B cell (primary cell): Measurements from ENCODE around the gene SUSD4. TPM values are rescaled to one million over a fixed set of nuclear protein-coding genes. Genes with fewer than 3 reads are reported as not detected.

Experiments
- ATAC-seq: fragments of 200-7000 bp; cut with Tn5 transposase; one replicate; pipeline ENCODE4 v1.10.0; 2021; ENCODE audit warnings: low read depth, mild to moderate bottlenecking, moderate number of reproducible peaks, moderate library complexity
- CTCF ChIA-PET: fragments of 350-600 bp; sonication (Branson Sonifier 250); formaldehyde crosslinking; loops from one replicate; lab custom pipeline; 2021; ENCODE audit warnings: antibody characterized with exemption, inconsistent platforms; lab: Charles Lee
- POLR2A ChIA-PET: fragments of 350-600 bp; sonication (Branson Sonifier 250); formaldehyde crosslinking; loops from one replicate; lab custom pipeline; 2021; ENCODE audit warnings: antibody characterized with exemption; lab: Charles Lee
- DNase-seq: peaks from one replicate; pipeline ENCODE4 v3.0.0; 2013
- H2AFZ ChIP-seq: 2 replicates; pipeline ENCODE4 v1.6.1; 2012; ENCODE audit warnings: mild to moderate bottlenecking, low read depth, low read length; ENCODE audit not compliant: insufficient read depth, poor library complexity, severe bottlenecking
- H3K27ac ChIP-seq, 2 donors: 1 replicate in 1 of 2; 2 replicates in 1 of 2; pipeline ENCODE4 v1.5.1; 2012 to 2013; ENCODE audit warnings: low read length in 2 of 2, mild to moderate bottlenecking in 2 of 2, moderate library complexity in 1 of 2
- H3K27me3 ChIP-seq, 4 experiments: fragments of 200-600 bp in 1 of 4; sonication (generic) in 1 of 4; replicated peaks in 1 of 4; 1 replicate in 2 of 4; 2 replicates in 2 of 4; pipeline versions ENCODE4 v1.6.1 to v1.7.0; 2013 to 2016; ENCODE audit warnings: low read length in 3 of 4, mild to moderate bottlenecking in 2 of 4, mixed read lengths in 1 of 4, moderate library complexity in 1 of 4; ENCODE audit not compliant: insufficient read depth in 4 of 4, control insufficient read depth in 3 of 4; ENCODE audit errors: control extremely low read depth in 1 of 4
- H3K36me3 ChIP-seq, 2 experiments: replicated peaks in 1 of 2; 1 replicate in 1 of 2; 2 replicates in 1 of 2; pipeline versions ENCODE4 v1.6.1 to v1.7.1; 2013; ENCODE audit warnings: low read length in 1 of 2; ENCODE audit not compliant: insufficient read depth in 2 of 2, control insufficient read depth in 1 of 2; ENCODE audit errors: control extremely low read depth in 1 of 2, extremely low read depth in 1 of 2
- H3K4me1 ChIP-seq, 2 donors: fragments of 200-600 bp in 1 of 2; sonication (generic) in 1 of 2; 1 replicate in 1 of 2; 2 replicates in 1 of 2; pipeline versions ENCODE4 v1.5.1 to v1.6.1; 2013 to 2017; ENCODE audit warnings: low read length in 2 of 2; ENCODE audit not compliant: control insufficient read depth in 2 of 2, insufficient read depth in 2 of 2
- H3K4me2 ChIP-seq: replicated peaks from 2 replicates; pipeline ENCODE3; 2012; ENCODE audit warnings: mild to moderate bottlenecking, low read depth, low read length; ENCODE audit not compliant: poor library complexity, severe bottlenecking
- H3K4me3 ChIP-seq, 5 experiments: fragments of 200-600 bp in 1 of 5; sonication (generic) in 1 of 5; 1 replicate in 3 of 5; 2 replicates in 2 of 5; pipeline versions ENCODE4 v1.5.1 to v1.7.0; 2011 to 2016; ENCODE audit warnings: low read length in 4 of 5, mild to moderate bottlenecking in 4 of 5, low read depth in 2 of 5, control low read depth in 1 of 5, moderate library complexity in 1 of 5; ENCODE audit not compliant: insufficient read depth in 1 of 5; ENCODE audit errors: control extremely low read depth in 1 of 5, extremely low read depth in 1 of 5
- H3K79me2 ChIP-seq: fragments of 200-600 bp; sonication (generic); one replicate; pipeline ENCODE4 v1.6.0; 2016; ENCODE audit warnings: low read length; ENCODE audit not compliant: control insufficient read depth, insufficient read depth
- H3K9ac ChIP-seq: fragments of 200-600 bp; sonication (generic); 2 replicates; pipeline ENCODE4 v1.6.1; 2017; ENCODE audit warnings: mild to moderate bottlenecking, low read length, moderate library complexity
- H3K9me3 ChIP-seq, 3 donors: one replicate each; pipeline versions ENCODE4 v1.6.1 to v1.7.1; 2013; ENCODE audit warnings: low read length in 2 of 3; ENCODE audit not compliant: control insufficient read depth in 2 of 3, insufficient read depth in 1 of 3; ENCODE audit errors: control extremely low read depth in 1 of 3
- H4K20me1 ChIP-seq: 2 replicates; pipeline ENCODE4 v1.6.0; 2012; ENCODE audit warnings: mild to moderate bottlenecking, low read length; ENCODE audit not compliant: insufficient read depth, control insufficient read depth, poor library complexity, severe bottlenecking
- H3K27ac Mint-ChIP-seq: one replicate; pipeline ENCODE4 v1.8.0; 2021; ENCODE audit warnings: mixed read lengths
- H3K27me3 Mint-ChIP-seq: one replicate; pipeline ENCODE4 v1.8.0; 2021; ENCODE audit warnings: mixed read lengths
- H3K4me1 Mint-ChIP-seq: one replicate; pipeline ENCODE4 v1.8.0; 2021; ENCODE audit warnings: mixed read lengths
- H3K4me3 Mint-ChIP-seq: one replicate; pipeline ENCODE4 v1.8.0; 2021; ENCODE audit warnings: mixed read lengths
- H3K9me3 Mint-ChIP-seq: one replicate; pipeline ENCODE4 v1.8.0; 2022; ENCODE audit warnings: mixed read lengths; ENCODE audit not compliant: insufficient read depth
- CTCF ChIP-seq: fragments of 200-600 bp; IDR thresholded peaks from one replicate; pipeline ENCODE4 v1.8.0; 2022; ENCODE audit warnings: antibody characterized with exemption, mild to moderate bottlenecking
- EZH2 ChIP-seq: IDR thresholded peaks from 2 replicates; pipeline ENCODE4 v1.6.1; 2012; ENCODE audit warnings: borderline replicate concordance, low read depth, mild to moderate bottlenecking, moderate library complexity, low read length; ENCODE audit not compliant: insufficient read depth, poor library complexity, severe bottlenecking
- WGBS: methylation state at CpG from one replicate; pipeline ENCODE4 v1.1.5; 2013; ENCODE audit warnings: missing lambda C conversion rate; ENCODE audit not compliant: insufficient coverage; 5-methylcytosine and 5-hydroxymethylcytosine counted together
- intact Hi-C: fragments of 100-400 bp; cut with micrococcal nuclease; formaldehyde crosslinking; loops from one replicate; pipeline ENCODE4 v1.10.0; 2022
- polyA plus RNA-seq: library from polyadenylated mRNA; depleted of rRNA; stranded (reverse); fragments of >200 nt; gene quantifications from 2 replicates; pipeline ENCODE4 v1.2.3, GENCODE V29; 2012
- total RNA-seq, 2 donors: library from RNA; stranded (reverse); fragments of 120-200 nt in 1 of 2; gene quantifications; 1 replicate in 1 of 2; 2 replicates in 1 of 2; pipeline versions ENCODE4 v1.2.3 to v1.2.4, GENCODE V29; 2013 to 2022

SUSD4 gene
- total and polyA plus RNA-seq, 2 donors (not counting 1 experiment from before 2014, with no cell fraction given): 0.13 TPM; not detected in 1

DNA sequence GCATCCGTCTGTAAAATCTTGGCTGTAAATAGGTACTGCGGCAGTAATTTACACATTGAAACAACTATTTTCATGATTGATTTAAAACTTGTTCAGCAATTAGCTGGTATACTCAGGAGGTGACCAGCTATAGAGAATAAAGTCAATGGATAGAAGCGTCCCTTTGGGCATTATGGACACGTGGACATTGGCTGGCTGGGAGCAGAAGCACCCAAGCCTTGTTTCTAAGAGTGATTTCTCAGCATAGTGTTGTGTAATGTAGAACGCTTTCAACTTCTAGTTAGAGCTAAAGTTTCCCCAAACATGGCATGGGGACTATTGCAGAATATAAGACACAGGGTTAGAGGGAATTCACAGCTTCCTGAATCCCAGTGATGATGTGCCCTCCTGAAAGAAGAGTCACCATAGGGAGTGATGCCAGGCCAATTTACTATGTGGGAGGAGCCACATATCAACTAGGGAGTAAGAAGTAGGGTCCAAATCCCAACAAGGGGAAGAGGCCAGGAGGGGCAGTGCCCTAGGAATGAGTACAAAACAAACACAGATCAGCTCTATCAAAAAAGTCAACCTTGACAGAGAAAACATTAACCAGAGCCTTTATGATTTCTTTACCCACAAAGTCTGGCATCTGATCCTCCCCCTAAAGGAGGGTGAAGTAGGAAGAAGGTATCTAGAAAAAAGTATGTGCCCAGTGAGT lies 92.7 kb downstream of the SUSD4 start:
- TF ChIP-seq EZH2: no peak
- no peak for TF ChIP-seq CTCF
- no peaks in the 10 kb centered on the region for H3K4me1 ChIP-seq
- H2AFZ ChIP-seq: no peak overlapping the region
- ChIA-PET CTCF (no interaction called here), POLR2A (no interaction called here)
- no peaks in the 10 kb centered on the region for H3K36me3 ChIP-seq
- H4K20me1 ChIP-seq: no peaks in the 10 kb centered on the region
- intact Hi-C loops: no loop called here
- ATAC-seq: no peak
- no peak overlapping the region for H3K9ac ChIP-seq
- no peaks in the 10 kb centered on the region for H3K9me3 Mint-ChIP-seq
- H3K27ac ChIP-seq: no peak overlapping the region
- no peak overlapping the region for H3K4me3 Mint-ChIP-seq
- no peak overlapping the region for H3K4me2 ChIP-seq
- 76% methylated on average over 2 of the region's 5 CpGs for WGBS
- H3K9me3 ChIP-seq: no peaks in the 10 kb centered on the region
- H3K4me1 Mint-ChIP-seq: no peaks in the 10 kb centered on the region
- no peak overlapping the region for H3K27ac Mint-ChIP-seq
- DNase-seq: no peak
- peaks cover 18% of the 10 kb centered on the region for H3K27me3 Mint-ChIP-seq
- H3K79me2 ChIP-seq: no peaks in the 10 kb centered on the region
- no peak overlapping the region for H3K4me3 ChIP-seq
- H3K27me3 ChIP-seq: peaks cover 0 to 4% (median 0%) of the 10 kb centered on the region in 4 experiments

GRCh38 chr1:223270155-223270554 lies 93.8 kb downstream of the SUSD4 start:
- no peaks in the 10 kb centered on the region for H3K9me3 Mint-ChIP-seq
- ATAC-seq: no peak
- Histone ChIP-seq H3K27ac (no peak overlapping the region), H2AFZ (no peak overlapping the region), H3K36me3 (no peaks in the 10 kb centered on the region), H3K79me2 (no peaks in the 10 kb centered on the region), H3K4me3 (no peak overlapping the region), H3K9me3 (no peaks in the 10 kb centered on the region), H4K20me1 (no peaks in the 10 kb centered on the region), H3K27me3 (peaks cover 0 to 2% (median 0%) of the 10 kb centered on the region in 4 experiments), H3K4me1 (no peaks in the 10 kb centered on the region), H3K4me2 (no peak overlapping the region), H3K9ac (no peak overlapping the region)
- 98% methylated on average over 5 of the region's 5 CpGs for WGBS
- intact Hi-C loops: no loop called here
- no peak for TF ChIP-seq CTCF
- no peak for TF ChIP-seq EZH2
- H3K27ac Mint-ChIP-seq: no peak overlapping the region
- H3K4me3 Mint-ChIP-seq: no peak overlapping the region
- no peaks in the 10 kb centered on the region for H3K4me1 Mint-ChIP-seq
- peaks cover 19% of the 10 kb centered on the region for H3K27me3 Mint-ChIP-seq
- ChIA-PET CTCF (no interaction called here), POLR2A (no interaction called here)
- DNase-seq: no peak
